ENCODE data around the gene CERS1. TPM values are rescaled to one million over a fixed set of nuclear protein-coding genes. Genes with fewer than 3 reads are reported as not detected.
A peak's percentile ranks its signal among the peaks of the same experiment; 100 is the strongest.

The CERS1 gene
- total and polyA plus RNA-seq, 10 of the 15 experiments (the other 5 are each of a cell fraction or from before 2014, with no cell fraction given): 0.19 TPM; not detected in 9

DNA sequence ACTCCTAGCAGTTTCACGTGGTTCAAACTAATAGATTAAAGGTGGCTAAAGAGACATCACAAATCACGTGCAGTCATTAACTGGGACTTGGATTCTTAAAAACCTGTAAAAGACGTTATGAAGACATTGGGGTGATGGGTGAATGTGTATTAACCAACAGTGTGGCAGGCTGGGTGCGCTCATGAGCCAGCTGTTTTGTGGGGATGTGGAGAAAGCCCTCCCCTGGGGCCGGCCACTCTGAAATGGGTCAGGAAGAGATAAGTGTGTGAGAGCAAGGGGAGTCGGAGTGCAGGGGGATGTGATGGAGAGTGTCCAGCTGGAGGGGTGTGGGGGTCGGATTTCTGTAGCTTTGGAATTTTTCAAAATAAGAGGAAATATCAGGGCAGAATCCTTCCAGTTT is 53.8 kb downstream of the CERS1 start:
- CTCF ChIA-PET: interaction anchor here (1.5 kb wide), 1 partner anchor 36 kb away, joined by 3 read pairs; no protein-coding TSS in a partner anchor
- RAD21 ChIA-PET (ENCODE audit: unreplicated experiment): interaction anchor here (1.7 kb wide), 1 partner anchor 8 kb away, joined by 6 read pairs; no protein-coding TSS in a partner anchor
- H2AFZ ChIP-seq (ENCODE audit: control insufficient read depth, low read depth, low read length): no peak overlapping the region
- H3K4me2 ChIP-seq (ENCODE audit: control insufficient read depth, insufficient read depth): no peak overlapping the region
- DNase-seq (ENCODE audit: low read depth, low spot score) (no peak), FAIRE-seq (no peak), ATAC-seq (no peak)
- POLR2A ChIA-PET: interaction anchor here (1.2 kb wide), 1 partner anchor 9 kb away, joined by 4 read pairs; no protein-coding TSS in a partner anchor
- no TSS peak for BruUV-seq (replicated peaks)
- H3K4me1 ChIP-seq (ENCODE audit: control insufficient read depth, insufficient read depth, low read length): peaks cover 53% of the 10 kb centered on the region
- intact Hi-C loops (cut with micrococcal nuclease; ENCODE audit: unreplicated experiment): loop anchor here (10.0 kb wide), 2 partner anchors 157 to 387 kb away; partner anchors contain the start of gene CRTC1
- H3K79me2 ChIP-seq (ENCODE audit: control insufficient read depth, insufficient read depth, low read length): peaks cover 89% of the 10 kb centered on the region
- no peak overlapping the region for H3K4me3 ChIP-seq
- SMC1A ChIA-PET (ENCODE audit: uncharacterized antibody, unreplicated experiment): interaction anchor here (4.5 kb wide), 1 partner anchor 9 kb away, joined by 24 read pairs; the partner anchor contains the start of gene UPF1
- in situ Hi-C loops (cut with MboI): no loop called here
- 70% methylated on average over 7 of the region's 7 CpGs for WGBS (ENCODE audit: insufficient coverage, insufficient replicate concordance, low lambda C conversion rate, missing lambda C conversion rate)
- TF ChIP-seq NRF1 (conservative IDR thresholded peaks at IDR 0.05; ENCODE audit: low read depth, low read length) (no peak), BHLHE40 (IDR thresholded peaks at IDR 0.05; ENCODE audit: borderline replicate concordance in 1 of 2, low read depth in 2 of 2, low read length in 1 of 2) (peak in 1 of 2 experiments; percentile 28; a peak in 1 of 4 replicates)
- H3K36me3 ChIP-seq (ENCODE audit: control insufficient read depth in 2 of 2, insufficient read depth in 2 of 2, low read length in 1 of 2): peaks cover 3 to 29% of the 10 kb centered on the region in 2 experiments; a peak in 3 of 4 replicates
- no peaks in the 10 kb centered on the region for H3K27me3 ChIP-seq (replicated peaks in 1 of 2; ENCODE audit: control insufficient read depth in 2 of 2, insufficient read depth in 2 of 2, low read length in 1 of 2)
- H4K20me1 ChIP-seq (ENCODE audit: control insufficient read depth, insufficient read depth): peaks cover 45% of the 10 kb centered on the region
- no peak overlapping the region for H3K27ac ChIP-seq (ENCODE audit: control insufficient read depth, insufficient read depth)
- no peak overlapping the region for H3K9ac ChIP-seq (ENCODE audit: control insufficient read depth, insufficient read depth, low read length)
- H3K9me3 ChIP-seq (replicated peaks; ENCODE audit: control insufficient read depth, insufficient read depth, low read length): no peaks in the 10 kb centered on the region

- WGBS (ENCODE audit: insufficient coverage, insufficient replicate concordance, low lambda C conversion rate, missing lambda C conversion rate): 98% methylated on average over 15 of the region's 15 CpGs
- no TSS peak for BruUV-seq (replicated peaks)
- ChIA-PET CTCF (interaction anchor here (0.6 to 1.5 kb wide), 2 partner anchors 9 to 35 kb away, joined by 3 read pairs; partner anchors contain the start of gene UPF1), SMC1A (ENCODE audit: uncharacterized antibody, unreplicated experiment) (interaction anchor here (4.5 kb wide), 1 partner anchor 8 kb away, joined by 24 read pairs; the partner anchor contains the start of gene UPF1), RAD21 (ENCODE audit: unreplicated experiment) (interaction anchor here (0.8 kb wide), 1 partner anchor 9 kb away, joined by 4 read pairs; the partner anchor contains the start of gene UPF1), POLR2A (interaction anchor here (1.2 to 1.5 kb wide), 2 partner anchors 9 to 10 kb away, joined by 4 to 8 read pairs; partner anchors contain the start of gene UPF1)
- FAIRE-seq (no peak), DNase-seq (ENCODE audit: low read depth, low spot score) (no peak), ATAC-seq (no peak)
- intact Hi-C loops (cut with micrococcal nuclease; ENCODE audit: unreplicated experiment): loop anchor here (10.0 kb wide), 2 partner anchors 157 to 387 kb away; partner anchors contain the start of gene CRTC1
- no peak overlapping the region for H3K4me3 ChIP-seq
- H3K4me2 ChIP-seq (ENCODE audit: control insufficient read depth, insufficient read depth): no peak overlapping the region
- no peak overlapping the region for H2AFZ ChIP-seq (ENCODE audit: control insufficient read depth, low read depth, low read length)
- H3K79me2 ChIP-seq (ENCODE audit: control insufficient read depth, insufficient read depth, low read length): peaks cover 92% of the 10 kb centered on the region
- H3K9ac ChIP-seq (ENCODE audit: control insufficient read depth, insufficient read depth, low read length): no peak overlapping the region
- H4K20me1 ChIP-seq (ENCODE audit: control insufficient read depth, insufficient read depth): peaks cover 45% of the 10 kb centered on the region
- no peaks in the 10 kb centered on the region for H3K27me3 ChIP-seq (replicated peaks in 1 of 2; ENCODE audit: control insufficient read depth in 2 of 2, insufficient read depth in 2 of 2, low read length in 1 of 2)
- H3K36me3 ChIP-seq (ENCODE audit: control insufficient read depth in 2 of 2, insufficient read depth in 2 of 2, low read length in 1 of 2): peaks cover 3 to 28% of the 10 kb centered on the region in 2 experiments; a peak in 3 of 4 replicates
- in situ Hi-C loops (cut with MboI): no loop called here
- TF ChIP-seq NFYA (IDR thresholded peaks at IDR 0.05; ENCODE audit: borderline replicate concordance, low read depth, low read length) (no peak), MXI1 (IDR thresholded peaks at IDR 0.05; ENCODE audit: low read depth, low read length) (no peak), HDAC2 (IDR thresholded peaks at IDR 0.05) (no peak), POLR2AphosphoS5 (IDR thresholded peaks at IDR 0.05; ENCODE audit: low read length) (no peak)
- H3K4me1 ChIP-seq (ENCODE audit: control insufficient read depth, insufficient read depth, low read length): peaks cover 51% of the 10 kb centered on the region
- H3K27ac ChIP-seq (ENCODE audit: control insufficient read depth, insufficient read depth): no peak overlapping the region
- H3K9me3 ChIP-seq (replicated peaks; ENCODE audit: control insufficient read depth, insufficient read depth, low read length): no peaks in the 10 kb centered on the region
Observed at GRCh38 chr19:18841400-18841799, 54.6 kb downstream of the CERS1 start.
